Sigmoid colon (tissue), 4 donors: Measurements from ENCODE around the gene ARHGEF10L.

Source experiments
- POLR2A ChIP-seq, 2 donors: fragments of 450-650 bp; IDR thresholded peaks; one replicate each; pipeline ENCODE4 v1.6.1; 2016; ENCODE audit warnings: antibody characterized with exemption in 2 of 2, mild to moderate bottlenecking in 2 of 2, moderate library complexity in 2 of 2
- POLR2AphosphoS5 ChIP-seq, 4 donors: sonication (generic); formaldehyde crosslinking; IDR thresholded peaks; one replicate each; pipeline ENCODE4 v1.6.1; 2017; ENCODE audit warnings: antibody characterized with exemption in 4 of 4
- TF ChIP-seq, protein P1 (sequence below), 4 experiments: fragments of 450-650 bp in 3 of 4; fragments of 200-600 bp in 1 of 4; IDR thresholded peaks; one replicate each; pipeline ENCODE4 v1.5.1; 2016 to 2019; ENCODE audit warnings: antibody characterized with exemption in 4 of 4, mild to moderate bottlenecking in 3 of 4, moderate library complexity in 2 of 4

DNA sequence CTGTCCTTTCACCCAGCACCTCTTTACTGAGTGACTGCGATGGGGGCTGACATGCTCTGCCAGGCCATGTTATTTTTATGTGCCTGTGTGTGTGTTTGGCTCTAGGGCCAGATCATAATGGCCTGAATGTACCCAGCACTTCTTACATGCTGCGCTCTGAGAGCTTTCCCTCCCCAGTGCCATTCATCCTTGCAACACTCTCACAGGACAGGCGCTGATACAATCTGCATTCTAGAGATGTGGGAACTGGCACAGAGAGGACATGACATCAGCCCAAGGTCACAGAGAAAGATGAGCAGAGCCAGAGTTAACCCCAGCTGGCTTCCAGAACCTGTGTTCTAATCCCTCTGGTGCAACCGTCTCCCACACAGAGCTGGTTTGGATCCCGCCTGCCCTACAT, 54.5 kb downstream of the ARHGEF10L start:
- TF ChIP-seq, protein P1, sequence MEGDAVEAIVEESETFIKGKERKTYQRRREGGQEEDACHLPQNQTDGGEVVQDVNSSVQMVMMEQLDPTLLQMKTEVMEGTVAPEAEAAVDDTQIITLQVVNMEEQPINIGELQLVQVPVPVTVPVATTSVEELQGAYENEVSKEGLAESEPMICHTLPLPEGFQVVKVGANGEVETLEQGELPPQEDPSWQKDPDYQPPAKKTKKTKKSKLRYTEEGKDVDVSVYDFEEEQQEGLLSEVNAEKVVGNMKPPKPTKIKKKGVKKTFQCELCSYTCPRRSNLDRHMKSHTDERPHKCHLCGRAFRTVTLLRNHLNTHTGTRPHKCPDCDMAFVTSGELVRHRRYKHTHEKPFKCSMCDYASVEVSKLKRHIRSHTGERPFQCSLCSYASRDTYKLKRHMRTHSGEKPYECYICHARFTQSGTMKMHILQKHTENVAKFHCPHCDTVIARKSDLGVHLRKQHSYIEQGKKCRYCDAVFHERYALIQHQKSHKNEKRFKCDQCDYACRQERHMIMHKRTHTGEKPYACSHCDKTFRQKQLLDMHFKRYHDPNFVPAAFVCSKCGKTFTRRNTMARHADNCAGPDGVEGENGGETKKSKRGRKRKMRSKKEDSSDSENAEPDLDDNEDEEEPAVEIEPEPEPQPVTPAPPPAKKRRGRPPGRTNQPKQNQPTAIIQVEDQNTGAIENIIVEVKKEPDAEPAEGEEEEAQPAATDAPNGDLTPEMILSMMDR (IDR thresholded peaks at IDR 0.05): no peak
- TF ChIP-seq POLR2A (IDR thresholded peaks at IDR 0.05) (no peak), POLR2AphosphoS5 (IDR thresholded peaks at IDR 0.05) (no peak)
